Measurements from ENCODE around the gene RPS6KB2. TPM values are rescaled to one million over a fixed set of nuclear protein-coding genes. Genes with fewer than 3 reads are reported as not detected.

Gene RPS6KB2
- polyA plus RNA-seq, 1 donor from 2014 or later = 92.8 TPM

DNA sequence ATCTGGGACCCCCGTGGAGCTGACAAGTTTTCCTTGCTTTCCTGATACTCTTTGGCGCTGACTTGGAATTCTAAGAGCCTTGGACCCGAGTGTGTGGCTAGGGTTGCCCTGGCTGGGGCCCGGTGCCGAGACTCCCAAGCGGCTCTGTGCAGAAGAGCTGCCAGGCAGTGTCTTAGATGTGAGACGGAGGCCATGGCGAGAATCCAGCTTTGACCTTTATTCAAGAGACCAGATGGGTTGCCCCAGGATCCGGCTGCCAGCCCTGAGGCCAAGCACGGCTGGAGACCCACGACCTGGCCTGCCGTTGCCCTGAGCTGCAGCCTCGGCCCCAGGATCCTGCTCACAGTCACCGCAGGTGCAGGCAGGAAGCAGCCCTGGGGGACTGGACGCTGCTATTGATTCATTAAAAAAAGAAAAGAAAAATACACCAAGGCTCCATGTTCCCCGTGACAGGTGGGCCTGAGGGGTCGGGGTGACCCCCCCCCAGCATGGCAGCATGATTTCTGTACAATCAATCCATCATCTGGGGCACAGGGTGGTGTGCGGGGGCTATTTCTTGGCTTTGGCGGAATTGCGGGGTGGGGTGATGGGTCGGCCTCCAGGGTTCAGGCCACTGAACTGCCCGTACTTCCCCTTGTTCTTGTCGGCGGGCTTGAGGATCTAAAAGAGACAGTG lies 30.2 kb upstream of the RPS6KB2 start:
- no peak overlapping the region for H3K4me2 ChIP-seq (ENCODE audit: low read length)
- peaks cover 11% of the 10 kb centered on the region for H3K79me2 ChIP-seq (replicated peaks; ENCODE audit: insufficient read depth, low read length)
- H3K9me3 ChIP-seq (ENCODE audit: low read length) = no peaks in the 10 kb centered on the region
- no peak overlapping the region for H3K27ac ChIP-seq (ENCODE audit: low read length)
- no peak overlapping the region for H2AFZ ChIP-seq (ENCODE audit: low read depth, low read length)
- H3K9ac ChIP-seq (ENCODE audit: low read length) = no peak overlapping the region
- H3F3A ChIP-seq (ENCODE audit: insufficient read depth, low read length, poor library complexity, severe bottlenecking) = no peaks in the 10 kb centered on the region
- no peaks in the 10 kb centered on the region for H3K9me2 ChIP-seq (ENCODE audit: insufficient read depth, low read length)
- H3K36me3 ChIP-seq (ENCODE audit: insufficient read depth, low read length) = no peaks in the 10 kb centered on the region
- H3K4me3 ChIP-seq (ENCODE audit: low read length) = no peak overlapping the region
- H4K20me1 ChIP-seq (ENCODE audit: insufficient read depth) = no peaks in the 10 kb centered on the region
- TF ChIP-seq CTCF (IDR thresholded peaks at IDR 0.05; ENCODE audit: poor library complexity, severe bottlenecking) (no peak), SMC3 (conservative IDR thresholded peaks at IDR 0.05; ENCODE audit: poor library complexity) (no peak), RAD21 (conservative IDR thresholded peaks at IDR 0.05) (no peak)
- H3K27me3 ChIP-seq (ENCODE audit: insufficient read depth, low read depth, low read length) = no peaks in the 10 kb centered on the region

DNA sequence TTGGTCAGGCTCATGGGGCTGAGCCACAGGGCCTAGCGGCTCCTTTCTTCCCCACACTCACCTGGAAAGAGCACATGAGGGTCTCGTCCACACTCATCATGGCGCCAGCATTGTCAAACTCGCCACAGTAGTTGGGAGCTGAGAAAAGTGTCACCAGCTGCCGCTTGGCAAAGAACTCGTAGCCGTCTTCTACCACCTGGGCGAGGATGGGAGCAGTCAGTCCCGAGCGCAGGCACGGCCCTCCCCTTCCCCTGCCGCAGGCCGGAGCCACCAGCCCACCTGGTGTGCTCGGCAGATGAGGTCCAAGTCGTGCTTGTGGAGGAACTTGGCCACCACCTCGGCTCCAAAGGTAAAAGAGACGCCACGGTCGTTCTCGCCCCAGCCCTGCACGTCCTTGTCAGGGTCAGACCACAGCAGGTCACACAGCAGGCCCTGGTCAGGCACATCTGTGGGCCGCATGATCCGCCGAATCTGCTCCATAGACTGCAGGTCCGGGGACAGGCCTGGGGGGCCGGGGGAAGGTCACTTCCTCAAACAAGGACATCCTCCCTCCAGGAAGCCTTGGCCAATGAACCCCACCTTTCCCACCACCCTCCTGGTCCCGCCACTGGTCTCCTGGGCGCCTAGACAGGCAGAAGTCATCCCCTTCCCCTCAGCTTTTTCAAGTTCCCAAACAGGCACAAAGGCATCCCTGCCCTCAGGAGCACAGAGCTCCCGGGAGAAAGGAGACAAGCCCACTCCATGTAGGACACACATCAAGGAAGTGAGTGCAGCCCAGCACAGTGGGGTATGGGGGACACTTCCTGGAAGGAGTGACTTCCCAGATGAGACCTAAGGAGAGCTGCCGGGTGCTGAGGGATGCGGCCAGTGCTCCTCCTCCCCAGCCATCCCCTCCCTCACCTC lies 29.4 kb upstream of the RPS6KB2 start:
- Histone ChIP-seq H3K9ac (ENCODE audit: low read length) (no peak overlapping the region), H3K4me3 (ENCODE audit: low read length) (no peak overlapping the region)

More for the DNA sequence above, 29.4 kb upstream of the RPS6KB2 start:
- H3K9me3 ChIP-seq (ENCODE audit: low read length) = no peaks in the 10 kb centered on the region
- no peaks in the 10 kb centered on the region for H3K27me3 ChIP-seq (ENCODE audit: insufficient read depth, low read depth, low read length)
- no peak overlapping the region for H3K27ac ChIP-seq (ENCODE audit: low read length)
- TF ChIP-seq EZH2 (IDR thresholded peaks at IDR 0.05; ENCODE audit: borderline replicate concordance, insufficient read depth, low read length, poor library complexity, severe bottlenecking) (no peak), SMC3 (conservative IDR thresholded peaks at IDR 0.05; ENCODE audit: poor library complexity) (no peak), CTCF (IDR thresholded peaks at IDR 0.05; ENCODE audit: poor library complexity, severe bottlenecking) (no peak), EP300 (conservative IDR thresholded peaks at IDR 0.05; ENCODE audit: poor library complexity, severe bottlenecking) (no peak), POLR2AphosphoS5 (IDR thresholded peaks at IDR 0.05) (no peak), RAD21 (conservative IDR thresholded peaks at IDR 0.05) (no peak), TAF1 (IDR thresholded peaks at IDR 0.05; ENCODE audit: low read depth) (no peak)
- H3K79me2 ChIP-seq (replicated peaks; ENCODE audit: insufficient read depth, low read length) = peaks cover 11% of the 10 kb centered on the region
- no peaks in the 10 kb centered on the region for H3F3A ChIP-seq (ENCODE audit: insufficient read depth, low read length, poor library complexity, severe bottlenecking)
- H3K4me2 ChIP-seq (ENCODE audit: low read length) = no peak overlapping the region
- no peaks in the 10 kb centered on the region for H3K36me3 ChIP-seq (ENCODE audit: insufficient read depth, low read length)
- H2AFZ ChIP-seq (ENCODE audit: low read depth, low read length) = no peak overlapping the region
- H3K9me2 ChIP-seq (ENCODE audit: insufficient read depth, low read length) = no peaks in the 10 kb centered on the region
- H4K20me1 ChIP-seq (ENCODE audit: insufficient read depth) = no peaks in the 10 kb centered on the region
